Erythroblast (primary cell): ENCODE results near the gene FEM1C.
A peak's percentile ranks its signal among the peaks of the same experiment; 100 is the strongest.

Experiments used
- DNase-seq, 2 experiments: peaks; one replicate each; lab custom pipeline; 2025; lab: John Stamatoyannopoulos, UW
- GATA1 ChIP-seq: IDR thresholded peaks from 2 replicates; pipeline ENCODE4 v1.6.1; 2011; ENCODE audit warnings: low read depth, mild to moderate bottlenecking, control low read depth, low read length, moderate library complexity
- POLR2A ChIP-seq: IDR thresholded peaks from 2 replicates; pipeline ENCODE4 v1.6.1; 2011; ENCODE audit warnings: mild to moderate bottlenecking, low read length

FEM1C gene

GRCh38 chr5:115544436-115545350, at the start of gene FEM1C:
Gene FEM1C (minus strand): TSS chr5:115544775. CDS start chr5:115543493, 1,282 bp downstream.
- TF ChIP-seq GATA1 (no peak), POLR2A (peak; percentile 94)
- peak; percentile 98 to 99 for DNase-seq

GRCh38 chr5:115589043-115589442, 44.5 kb upstream of the FEM1C start:
- no peak for DNase-seq
- no peak for TF ChIP-seq GATA1
- TF ChIP-seq POLR2A, result no peak

- TF ChIP-seq GATA1 (no peak), POLR2A (no peak)
Measured at GRCh38 chr5:115588640-115589039, 44.1 kb upstream of the FEM1C start.

GRCh38 chr5:115586525-115587146, 42.1 kb upstream of the FEM1C start:
- TF ChIP-seq POLR2A, result no peak
- no peak for TF ChIP-seq GATA1
- DNase-seq, result peak; percentile 23 to 52

More at GRCh38 chr5:115588640-115589039, 44.1 kb upstream of the FEM1C start:
- no peak for DNase-seq

GRCh38 chr5:115585265-115585664, 40.7 kb upstream of the FEM1C start:
- no peak for DNase-seq
- no peak for TF ChIP-seq GATA1
- TF ChIP-seq POLR2A, result no peak

GRCh38 chr5:115584501-115584900, 39.9 kb upstream of the FEM1C start:
- DNase-seq, result no peak
- TF ChIP-seq POLR2A (no peak), GATA1 (no peak)

- TF ChIP-seq POLR2A (no peak), GATA1 (no peak)
- DNase-seq, result no peak
Measured at GRCh38 chr5:115583474-115583873, 38.9 kb upstream of the FEM1C start.

- TF ChIP-seq GATA1, result no peak
- TF ChIP-seq POLR2A, result no peak
- DNase-seq, result no peak
Measured at GRCh38 chr5:115580941-115581340, 36.4 kb upstream of the FEM1C start.

GRCh38 chr5:115579747-115580173, 35.2 kb upstream of the FEM1C start:
- no peak for DNase-seq
- TF ChIP-seq GATA1 (no peak), POLR2A (no peak)

- no peak for DNase-seq
- TF ChIP-seq POLR2A (no peak), GATA1 (no peak)
Measured at GRCh38 chr5:115579216-115579615, 34.6 kb upstream of the FEM1C start.

GRCh38 chr5:115578657-115579056, 34.1 kb upstream of the FEM1C start:
- TF ChIP-seq GATA1, result no peak
- DNase-seq, result no peak

- no peak for TF ChIP-seq POLR2A
- TF ChIP-seq GATA1, result no peak
- no peak for DNase-seq
Measured at GRCh38 chr5:115577741-115578140, 33.2 kb upstream of the FEM1C start.

- no peak for DNase-seq
- TF ChIP-seq GATA1 (no peak), POLR2A (no peak)
Measured at GRCh38 chr5:115577329-115577728, 32.8 kb upstream of the FEM1C start.

GRCh38 chr5:115575167-115576070, 30.8 kb upstream of the FEM1C start:
- TF ChIP-seq GATA1 (no peak), POLR2A (no peak)
- no peak for DNase-seq
